Measurements from ENCODE around the gene TGOLN2. TPM values are rescaled to one million over a fixed set of nuclear protein-coding genes. Genes with fewer than 3 reads are reported as not detected.
"Not testable (repeated sequence)": the region's sequence is repeated elsewhere in the genome, so short reads cannot be mapped to it uniquely, and the experiment has no call there.

The TGOLN2 gene
- total RNA-seq, 4 donors from 2014 or later, result 40.6 to 77.2 (median 49.0) TPM

DNA sequence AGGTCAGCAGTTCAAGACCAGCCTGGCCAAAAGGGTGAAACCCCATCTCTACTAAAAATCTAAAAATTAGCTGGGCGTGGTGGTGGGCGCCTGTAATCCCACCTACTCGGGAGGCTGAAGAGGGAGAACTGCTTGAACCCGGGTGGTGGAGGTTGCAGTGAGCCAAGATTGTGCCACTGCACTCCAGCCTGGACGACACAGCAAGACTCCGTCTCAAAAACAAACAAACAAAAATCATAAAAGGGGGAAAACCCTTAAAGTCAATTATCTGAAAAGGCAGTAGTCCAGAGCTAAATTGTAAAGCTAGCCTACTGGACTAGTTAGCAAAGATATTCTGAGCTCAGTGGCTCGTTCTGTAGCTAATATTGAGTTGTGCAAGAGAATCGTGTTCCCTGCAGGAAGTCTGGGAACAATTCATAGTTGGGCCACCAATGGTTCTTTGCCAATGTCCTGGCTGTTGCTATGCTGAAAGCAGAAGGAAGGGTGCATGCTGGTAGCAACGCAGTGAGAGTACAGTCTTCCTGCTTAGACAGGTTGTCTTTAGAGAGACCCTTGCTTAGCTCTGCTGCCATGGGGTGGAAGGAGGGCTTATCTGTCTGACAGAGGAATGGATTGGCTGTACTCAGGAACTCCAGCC, 4.3 kb downstream of the TGOLN2 start:
- no peak for DNase-seq
- Histone ChIP-seq H3K4me3 (no peak overlapping the region), H3K4me1 (peaks cover 11 to 86% (median 32%) of the 10 kb centered on the region in 3 donors), H3K36me3 (peaks cover 16 to 66% (median 21%) of the 10 kb centered on the region in 3 donors), H3K9me3 (no peaks in the 10 kb centered on the region), H3K27ac (no peak overlapping the region), H3K27me3 (no peaks in the 10 kb centered on the region)
- no peak for TF ChIP-seq POLR2A (IDR thresholded peaks at IDR 0.05)
- TF ChIP-seq, protein P1, sequence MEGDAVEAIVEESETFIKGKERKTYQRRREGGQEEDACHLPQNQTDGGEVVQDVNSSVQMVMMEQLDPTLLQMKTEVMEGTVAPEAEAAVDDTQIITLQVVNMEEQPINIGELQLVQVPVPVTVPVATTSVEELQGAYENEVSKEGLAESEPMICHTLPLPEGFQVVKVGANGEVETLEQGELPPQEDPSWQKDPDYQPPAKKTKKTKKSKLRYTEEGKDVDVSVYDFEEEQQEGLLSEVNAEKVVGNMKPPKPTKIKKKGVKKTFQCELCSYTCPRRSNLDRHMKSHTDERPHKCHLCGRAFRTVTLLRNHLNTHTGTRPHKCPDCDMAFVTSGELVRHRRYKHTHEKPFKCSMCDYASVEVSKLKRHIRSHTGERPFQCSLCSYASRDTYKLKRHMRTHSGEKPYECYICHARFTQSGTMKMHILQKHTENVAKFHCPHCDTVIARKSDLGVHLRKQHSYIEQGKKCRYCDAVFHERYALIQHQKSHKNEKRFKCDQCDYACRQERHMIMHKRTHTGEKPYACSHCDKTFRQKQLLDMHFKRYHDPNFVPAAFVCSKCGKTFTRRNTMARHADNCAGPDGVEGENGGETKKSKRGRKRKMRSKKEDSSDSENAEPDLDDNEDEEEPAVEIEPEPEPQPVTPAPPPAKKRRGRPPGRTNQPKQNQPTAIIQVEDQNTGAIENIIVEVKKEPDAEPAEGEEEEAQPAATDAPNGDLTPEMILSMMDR (IDR thresholded peaks at IDR 0.05), result no peak
- intact Hi-C loops (cut with DNase I), result no loop called here
- WGBS, 2 donors, result 70 to 78% methylated on average over 8 to 9 of the region's 9 CpGs

DNA sequence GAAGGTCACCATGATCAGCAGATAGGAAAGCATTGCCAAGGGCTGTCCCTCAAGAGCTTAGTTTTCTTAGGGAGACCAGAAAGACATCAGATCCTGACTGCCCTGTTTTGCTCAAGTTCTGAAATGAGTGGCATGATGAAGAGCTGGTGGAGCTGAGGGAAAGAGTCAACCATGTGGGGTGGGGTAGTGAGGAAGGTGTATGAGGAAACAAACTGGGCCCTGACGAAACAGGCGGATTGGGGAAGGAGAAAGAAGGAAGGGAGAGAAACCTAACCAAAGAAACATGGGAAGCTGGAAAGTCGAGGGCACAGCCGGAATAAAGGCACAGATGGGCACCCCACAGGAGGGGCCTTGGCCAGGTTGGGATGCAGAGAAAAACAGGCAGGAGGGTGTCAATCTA, 8.0 kb downstream of the TGOLN2 start:
- Histone ChIP-seq H3K9me3 (no peaks in the 10 kb centered on the region), H3K4me3 (no peak overlapping the region), H3K4me1 (peaks cover 0 to 61% (median 14%) of the 10 kb centered on the region in 3 donors), H3K36me3 (peaks cover 16 to 95% (median 21%) of the 10 kb centered on the region in 3 donors), H3K27ac (no peak overlapping the region), H3K27me3 (no peaks in the 10 kb centered on the region)
- intact Hi-C loops (cut with DNase I), result no loop called here
- DNase-seq, result no peak
- WGBS, 2 donors, result 72 to 76% methylated on average over 4 of the region's 4 CpGs
- TF ChIP-seq, protein P1 (IDR thresholded peaks at IDR 0.05), result no peak
- no peak for TF ChIP-seq POLR2A (IDR thresholded peaks at IDR 0.05)

DNA sequence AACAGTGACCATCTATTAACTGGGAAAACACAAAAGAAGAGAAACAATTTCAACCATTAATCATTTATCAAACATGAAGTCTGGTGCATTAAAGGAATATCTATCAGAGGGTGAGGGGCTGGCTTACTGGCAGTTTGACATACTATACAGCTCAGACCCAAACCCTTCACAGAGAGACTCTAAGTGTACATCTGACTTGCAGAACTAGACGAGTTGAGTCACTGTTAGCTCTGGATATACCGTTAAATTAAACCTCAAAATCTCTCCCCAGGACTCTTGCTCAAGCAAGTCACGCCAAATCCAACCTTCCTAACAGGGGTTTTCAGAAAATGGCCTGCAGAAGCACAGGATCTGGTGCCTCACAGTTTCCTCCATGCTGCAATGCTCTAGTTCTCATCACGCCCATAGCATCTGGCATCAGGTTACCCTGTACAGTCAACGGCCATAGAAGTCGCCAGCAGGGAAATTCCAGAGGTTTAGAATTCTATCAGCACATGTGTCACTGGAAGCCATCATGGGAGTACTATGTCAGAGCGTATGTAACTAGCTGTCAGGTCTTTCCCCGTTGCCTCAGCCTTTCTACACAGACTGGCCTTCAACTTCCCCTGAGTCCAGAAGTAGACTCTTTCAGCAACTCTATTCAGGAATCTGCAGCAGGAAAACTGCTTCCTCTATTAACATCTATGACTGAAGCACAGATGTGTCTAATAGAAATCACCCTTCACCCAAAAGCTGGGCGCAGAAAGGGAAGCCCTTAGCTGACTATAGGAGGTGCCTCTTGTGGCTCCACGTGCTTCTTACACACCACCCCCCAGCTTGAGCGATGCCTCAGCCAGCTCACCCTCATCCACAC, 9.3 kb downstream of the TGOLN2 start:
- Histone ChIP-seq H3K4me1 (peaks cover 0 to 48% (median 11%) of the 10 kb centered on the region in 3 donors), H3K9me3 (no peaks in the 10 kb centered on the region), H3K4me3 (no peak overlapping the region), H3K27ac (no peak overlapping the region), H3K36me3 (peaks cover 4 to 91% (median 15%) of the 10 kb centered on the region in 3 donors), H3K27me3 (no peaks in the 10 kb centered on the region)
- TF ChIP-seq, protein P1 (IDR thresholded peaks at IDR 0.05), result no peak
- DNase-seq, result no peak
- WGBS, 2 donors, result 43 to 68% methylated on average over 11 of the region's 11 CpGs
- intact Hi-C loops (cut with DNase I), result no loop called here

DNA sequence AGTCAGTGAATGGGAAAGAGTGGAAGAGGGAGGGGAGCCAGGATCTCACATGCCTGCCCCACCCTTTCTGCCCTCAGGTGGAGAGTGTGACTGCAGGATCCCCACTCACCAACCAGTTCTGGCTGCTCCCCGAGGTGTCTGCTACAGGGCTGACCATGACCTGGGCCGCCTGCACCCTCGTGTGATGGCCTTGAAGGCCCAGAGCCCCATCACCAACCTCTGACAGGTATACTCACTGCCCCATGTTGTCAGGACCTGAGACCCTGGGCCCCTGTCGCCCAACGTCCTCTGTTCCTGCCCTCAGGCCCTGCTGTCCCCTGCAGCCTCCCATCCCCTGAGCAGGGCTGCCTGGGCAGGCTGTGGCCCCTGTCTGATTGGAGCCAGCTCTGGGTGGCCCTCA, 11.9 kb downstream of the TGOLN2 start:
- DNase-seq; H3K27me3 ChIP-seq; H3K4me3 ChIP-seq; H3K27ac ChIP-seq; intact Hi-C loops (cut with DNase I); H3K9me3 ChIP-seq: not testable (repeated sequence)
- peaks cover 0 to 34% (median 9%) of the 10 kb centered on the region in 3 donors for H3K4me1 ChIP-seq
- WGBS, 2 donors, result 80% methylated on average over 1 of the region's 5 CpGs; no CpG with 5 or more reads in 1 of the 2 donors
- peaks cover 0 to 66% (median 0%) of the 10 kb centered on the region in 3 donors for H3K36me3 ChIP-seq

DNA sequence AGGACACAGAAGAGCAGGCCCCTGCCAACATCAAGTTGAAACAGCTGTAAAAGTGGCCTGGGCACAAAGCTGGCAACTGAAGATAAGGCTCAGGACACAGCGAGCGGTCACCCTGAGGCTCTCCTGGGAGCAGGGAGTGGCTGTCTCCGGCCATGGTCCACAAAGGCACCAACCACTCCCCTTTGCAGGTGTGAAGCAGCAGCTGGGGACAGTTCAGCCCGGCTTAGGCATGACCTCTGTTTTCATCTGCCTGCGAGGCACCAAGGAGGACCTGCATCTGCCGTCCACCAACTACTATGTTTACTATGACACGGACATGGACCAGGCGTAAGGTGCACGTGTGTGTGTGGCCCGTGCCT, 12.9 kb downstream of the TGOLN2 start:
- intact Hi-C loops (cut with DNase I), result no loop called here
- H3K9me3 ChIP-seq, result no peaks in the 10 kb centered on the region
- no peak overlapping the region for H3K4me3 ChIP-seq
- H3K27ac ChIP-seq, result no peak overlapping the region
- no peaks in the 10 kb centered on the region for H3K27me3 ChIP-seq
- WGBS, 2 donors, result 78 to 86% methylated on average over 8 to 9 of the region's 10 CpGs
- peaks cover 0 to 56% (median 0%) of the 10 kb centered on the region in 3 donors for H3K36me3 ChIP-seq
- peaks cover 0 to 28% (median 9%) of the 10 kb centered on the region in 3 donors for H3K4me1 ChIP-seq
- no peak for DNase-seq
- TF ChIP-seq POLR2A (IDR thresholded peaks at IDR 0.05), result no peak
- TF ChIP-seq, protein P1 (IDR thresholded peaks at IDR 0.05), result no peak
